ENCODE data around the gene KLHL12.
"Not testable (repeated sequence)": the region's sequence is repeated elsewhere in the genome, so short reads cannot be mapped to it uniquely, and the experiment has no call there.

The KLHL12 gene

GRCh38 chr1:202908998-202909397, 18.0 kb downstream of the KLHL12 start:
- Histone ChIP-seq H3K9ac (ENCODE audit: low read length) (no peak overlapping the region), H2BK12ac (ENCODE audit: low read length in 2 of 2) (no peak overlapping the region), H2BK120ac (ENCODE audit: low read depth, low read length) (no peak overlapping the region), H3K36me3 (ENCODE audit: control insufficient read depth in 1 of 2, insufficient read depth in 2 of 2, low read depth in 1 of 2, low read length in 2 of 2) (peaks cover 17 to 87% of the 10 kb centered on the region in 2 experiments), H3K18ac (ENCODE audit: low read depth in 1 of 2, low read length in 2 of 2) (no peak overlapping the region), H3K4me2 (ENCODE audit: low read length, poor library complexity, severe bottlenecking) (no peak overlapping the region), H2BK5ac (ENCODE audit: low read depth, low read length, poor library complexity, severe bottlenecking) (no peak overlapping the region), H3K79me1 (replicated peaks; ENCODE audit: low read length, poor library complexity, severe bottlenecking) (peaks cover 3% of the 10 kb centered on the region), H3K4me1 (ENCODE audit: control insufficient read depth, insufficient read depth, low read depth, low read length) (no peaks in the 10 kb centered on the region), H4K91ac (ENCODE audit: low read length) (no peak overlapping the region), H4K8ac (ENCODE audit: low read length) (no peak overlapping the region), H2AK5ac (ENCODE audit: low read length, severe bottlenecking) (no peak overlapping the region), H3K4me3 (ENCODE audit: insufficient read depth in 1 of 2, low read depth in 1 of 2, low read length in 2 of 2) (no peak overlapping the region), H3K23ac (ENCODE audit: low read length in 2 of 2) (no peak overlapping the region), H3K27me3 (ENCODE audit: control insufficient read depth in 1 of 2, insufficient read depth in 1 of 2, low read length in 2 of 2) (no peaks in the 10 kb centered on the region), H2BK15ac (ENCODE audit: low read depth, poor library complexity, severe bottlenecking) (no peak overlapping the region), H3K27ac (ENCODE audit: low read length, poor library complexity, severe bottlenecking) (no peak overlapping the region), H3K4ac (ENCODE audit: low read depth in 1 of 2, low read length in 2 of 2) (no peak overlapping the region), H3K14ac (ENCODE audit: low read length in 2 of 2) (no peak overlapping the region), H2AFZ (ENCODE audit: low read depth, low read length) (no peak overlapping the region), H3K9me3 (ENCODE audit: control insufficient read depth, low read length) (no peaks in the 10 kb centered on the region)
- no peak for DNase-seq
- 95% methylated on average over 2 of the region's 6 CpGs for WGBS

- H3K27me3 ChIP-seq (ENCODE audit: control insufficient read depth in 1 of 2, insufficient read depth in 1 of 2, low read length in 2 of 2) = no peaks in the 10 kb centered on the region
- no peak overlapping the region for H3K23ac ChIP-seq (ENCODE audit: low read length in 2 of 2)
- H4K91ac ChIP-seq (ENCODE audit: low read length) = no peak overlapping the region
- H3K4ac ChIP-seq (ENCODE audit: low read depth in 1 of 2, low read length in 2 of 2) = no peak overlapping the region
- no peak overlapping the region for H4K8ac ChIP-seq (ENCODE audit: low read length)
- H2AK5ac ChIP-seq (ENCODE audit: low read length, severe bottlenecking) = no peak overlapping the region
- H3K9ac ChIP-seq (ENCODE audit: low read length) = no peak overlapping the region
- no peak overlapping the region for H2BK15ac ChIP-seq (ENCODE audit: low read depth, poor library complexity, severe bottlenecking)
- no peak overlapping the region for H2AFZ ChIP-seq (ENCODE audit: low read depth, low read length)
- no peak overlapping the region for H3K4me3 ChIP-seq (ENCODE audit: insufficient read depth in 1 of 2, low read depth in 1 of 2, low read length in 2 of 2)
- 45% methylated on average over 4 of the region's 4 CpGs for WGBS
- H3K4me2 ChIP-seq (ENCODE audit: low read length, poor library complexity, severe bottlenecking) = no peak overlapping the region
- no peak overlapping the region for H2BK12ac ChIP-seq (ENCODE audit: low read length in 2 of 2)
- peaks cover 18 to 80% of the 10 kb centered on the region in 2 experiments for H3K36me3 ChIP-seq (ENCODE audit: control insufficient read depth in 1 of 2, insufficient read depth in 2 of 2, low read depth in 1 of 2, low read length in 2 of 2)
- no peak overlapping the region for H3K14ac ChIP-seq (ENCODE audit: low read length in 2 of 2)
- H2BK5ac ChIP-seq (ENCODE audit: low read depth, low read length, poor library complexity, severe bottlenecking) = no peak overlapping the region
- no peaks in the 10 kb centered on the region for H3K79me1 ChIP-seq (replicated peaks; ENCODE audit: low read length, poor library complexity, severe bottlenecking)
- no peak for DNase-seq
- H3K18ac ChIP-seq (ENCODE audit: low read depth in 1 of 2, low read length in 2 of 2) = no peak overlapping the region
- H2BK120ac ChIP-seq (ENCODE audit: low read depth, low read length) = no peak overlapping the region
- no peaks in the 10 kb centered on the region for H3K9me3 ChIP-seq (ENCODE audit: control insufficient read depth, low read length)
- H3K27ac ChIP-seq (ENCODE audit: low read length, poor library complexity, severe bottlenecking) = no peak overlapping the region
- H3K4me1 ChIP-seq (ENCODE audit: control insufficient read depth, insufficient read depth, low read depth, low read length) = no peaks in the 10 kb centered on the region
These were observed 21.7 kb downstream of the KLHL12 start for GRCh38 chr1:202905331-202905730.

- H4K91ac ChIP-seq (ENCODE audit: low read length); H3K9me3 ChIP-seq (ENCODE audit: control insufficient read depth, low read length); DNase-seq; H3K18ac ChIP-seq (ENCODE audit: low read depth in 1 of 2, low read length in 2 of 2); H3K27ac ChIP-seq (ENCODE audit: low read length, poor library complexity, severe bottlenecking); H3K23ac ChIP-seq (ENCODE audit: low read length in 2 of 2); H3K4me2 ChIP-seq (ENCODE audit: low read length, poor library complexity, severe bottlenecking); H3K4me3 ChIP-seq (ENCODE audit: insufficient read depth in 1 of 2, low read depth in 1 of 2, low read length in 2 of 2); H2BK12ac ChIP-seq (ENCODE audit: low read length in 2 of 2); H3K9ac ChIP-seq (ENCODE audit: low read length); H2AK5ac ChIP-seq (ENCODE audit: low read length, severe bottlenecking); H3K79me1 ChIP-seq (replicated peaks; ENCODE audit: low read length, poor library complexity, severe bottlenecking); H2AFZ ChIP-seq (ENCODE audit: low read depth, low read length); H3K4me1 ChIP-seq (ENCODE audit: control insufficient read depth, insufficient read depth, low read depth, low read length); H2BK15ac ChIP-seq (ENCODE audit: low read depth, poor library complexity, severe bottlenecking); H3K14ac ChIP-seq (ENCODE audit: low read length in 2 of 2); H2BK5ac ChIP-seq (ENCODE audit: low read depth, low read length, poor library complexity, severe bottlenecking); H2BK120ac ChIP-seq (ENCODE audit: low read depth, low read length); H3K27me3 ChIP-seq (ENCODE audit: control insufficient read depth in 1 of 2, insufficient read depth in 1 of 2, low read length in 2 of 2); H4K8ac ChIP-seq (ENCODE audit: low read length); H3K4ac ChIP-seq (ENCODE audit: low read depth in 1 of 2, low read length in 2 of 2): not testable (repeated sequence)
- 98% methylated on average over 5 of the region's 5 CpGs for WGBS
- H3K36me3 ChIP-seq (ENCODE audit: control insufficient read depth in 1 of 2, insufficient read depth in 2 of 2, low read depth in 1 of 2, low read length in 2 of 2) = peaks cover 16 to 75% of the 10 kb centered on the region in 2 experiments
These were observed 23.2 kb downstream of the KLHL12 start for GRCh38 chr1:202903808-202904207.

- Histone ChIP-seq H3K36me3 (ENCODE audit: control insufficient read depth in 1 of 2, insufficient read depth in 2 of 2, low read depth in 1 of 2, low read length in 2 of 2) (peaks cover 18 to 77% of the 10 kb centered on the region in 2 experiments), H3K27me3 (ENCODE audit: control insufficient read depth in 1 of 2, insufficient read depth in 1 of 2, low read length in 2 of 2) (no peaks in the 10 kb centered on the region), H2BK15ac (ENCODE audit: low read depth, poor library complexity, severe bottlenecking) (no peak overlapping the region), H3K23ac (ENCODE audit: low read length in 2 of 2) (no peak overlapping the region), H3K18ac (ENCODE audit: low read depth in 1 of 2, low read length in 2 of 2) (no peak overlapping the region), H3K4me2 (ENCODE audit: low read length, poor library complexity, severe bottlenecking) (no peak overlapping the region), H2BK120ac (ENCODE audit: low read depth, low read length) (no peak overlapping the region), H2BK12ac (ENCODE audit: low read length in 2 of 2) (no peak overlapping the region), H3K4me1 (ENCODE audit: control insufficient read depth, insufficient read depth, low read depth, low read length) (no peaks in the 10 kb centered on the region), H4K8ac (ENCODE audit: low read length) (no peak overlapping the region), H3K79me1 (replicated peaks; ENCODE audit: low read length, poor library complexity, severe bottlenecking) (peaks cover 5% of the 10 kb centered on the region), H3K14ac (ENCODE audit: low read length in 2 of 2) (no peak overlapping the region), H2AK5ac (ENCODE audit: low read length, severe bottlenecking) (no peak overlapping the region), H2AFZ (ENCODE audit: low read depth, low read length) (no peak overlapping the region), H3K9me3 (ENCODE audit: control insufficient read depth, low read length) (no peaks in the 10 kb centered on the region), H4K91ac (ENCODE audit: low read length) (no peak overlapping the region), H2BK5ac (ENCODE audit: low read depth, low read length, poor library complexity, severe bottlenecking) (no peak overlapping the region), H3K9ac (ENCODE audit: low read length) (no peak overlapping the region), H3K4me3 (ENCODE audit: insufficient read depth in 1 of 2, low read depth in 1 of 2, low read length in 2 of 2) (no peak overlapping the region), H3K4ac (ENCODE audit: low read depth in 1 of 2, low read length in 2 of 2) (no peak overlapping the region), H3K27ac (ENCODE audit: low read length, poor library complexity, severe bottlenecking) (no peak overlapping the region)
- 93% methylated on average over 2 of the region's 4 CpGs for WGBS
- DNase-seq = no peak
These were observed 25.5 kb downstream of the KLHL12 start for GRCh38 chr1:202901555-202901954.

Measured in mesenchymal stem cell (in vitro differentiated cells and primary cell).